Osteocyte (in vitro differentiated cells): ENCODE data around the gene EDAR. TPM values are rescaled to one million over a fixed set of nuclear protein-coding genes. Genes with fewer than 3 reads are reported as not detected.

Experiments used
- DNase-seq: peaks from one replicate; pipeline ENCODE4 v3.0.0; 2021; ENCODE audit warnings: mixed read lengths; ENCODE audit not compliant: unreplicated experiment; ENCODE audit errors: extremely low spot score
- H3K27ac Mint-ChIP-seq: one replicate; pipeline ENCODE4 v1.8.0; 2021; ENCODE audit warnings: mild to moderate bottlenecking, mixed read lengths; ENCODE audit not compliant: unreplicated experiment
- H3K27me3 Mint-ChIP-seq: one replicate; pipeline ENCODE4 v1.8.0; 2021; ENCODE audit warnings: mixed read lengths; ENCODE audit not compliant: unreplicated experiment
- H3K36me3 Mint-ChIP-seq: one replicate; pipeline ENCODE4 v1.8.0; 2021; ENCODE audit warnings: mixed read lengths; ENCODE audit not compliant: unreplicated experiment
- H3K4me1 Mint-ChIP-seq: one replicate; pipeline ENCODE4 v1.8.0; 2021; ENCODE audit warnings: mixed read lengths; ENCODE audit not compliant: unreplicated experiment
- H3K4me3 Mint-ChIP-seq: one replicate; pipeline ENCODE4 v1.8.0; 2021; ENCODE audit warnings: mild to moderate bottlenecking, moderate library complexity, mixed read lengths; ENCODE audit not compliant: unreplicated experiment
- H3K9me3 Mint-ChIP-seq: one replicate; pipeline ENCODE4 v1.8.0; 2021; ENCODE audit warnings: mixed read lengths; ENCODE audit not compliant: unreplicated experiment
- CTCF ChIP-seq: fragments of 200-600 bp; sonication (generic); IDR thresholded peaks from 2 replicates; pipeline ENCODE4 v1.5.0; 2021; ENCODE audit warnings: antibody characterized with exemption, mild to moderate bottlenecking, moderate library complexity
- total RNA-seq: library from RNA; stranded (reverse); gene quantifications from 2 replicates; pipeline ENCODE4 v1.2.1, GENCODE V29; 2021

EDAR gene
- total RNA-seq, 1 donor from 2014 or later: not detected

- Mint-ChIP-seq H3K36me3 (no peaks in the 10 kb centered on the region), H3K4me1 (no peaks in the 10 kb centered on the region), H3K9me3 (peaks cover under 1% of the 10 kb centered on the region), H3K4me3 (no peak overlapping the region), H3K27me3 (peaks cover 46% of the 10 kb centered on the region), H3K27ac (no peak overlapping the region)
- no peak for TF ChIP-seq CTCF
- DNase-seq: peak; percentile 76
These were observed 82.5 kb downstream of the EDAR start for GRCh38 chr2:108906403-108907077.

GRCh38 chr2:108905906-108906305, 83.1 kb downstream of the EDAR start:
- H3K27me3 Mint-ChIP-seq: peaks cover 46% of the 10 kb centered on the region
- DNase-seq: peak; percentile 76
- no peak overlapping the region for H3K4me3 Mint-ChIP-seq
- no peak for TF ChIP-seq CTCF
- no peaks in the 10 kb centered on the region for H3K4me1 Mint-ChIP-seq
- no peak overlapping the region for H3K27ac Mint-ChIP-seq
- peaks cover 3% of the 10 kb centered on the region for H3K36me3 Mint-ChIP-seq
- H3K9me3 Mint-ChIP-seq: peaks cover 7% of the 10 kb centered on the region

GRCh38 chr2:108905176-108905575, 83.8 kb downstream of the EDAR start:
- no peak for TF ChIP-seq CTCF
- Mint-ChIP-seq H3K27me3 (peaks cover 54% of the 10 kb centered on the region), H3K9me3 (peaks cover 12% of the 10 kb centered on the region), H3K36me3 (peaks cover 3% of the 10 kb centered on the region), H3K4me3 (no peak overlapping the region), H3K4me1 (no peaks in the 10 kb centered on the region), H3K27ac (no peak overlapping the region)
- no peak for DNase-seq

- no peak for DNase-seq
- no peak overlapping the region for H3K4me3 Mint-ChIP-seq
- peaks cover 55% of the 10 kb centered on the region for H3K27me3 Mint-ChIP-seq
- H3K9me3 Mint-ChIP-seq: peaks cover 15% of the 10 kb centered on the region
- H3K4me1 Mint-ChIP-seq: no peaks in the 10 kb centered on the region
- peaks cover 3% of the 10 kb centered on the region for H3K36me3 Mint-ChIP-seq
- TF ChIP-seq CTCF: no peak
- H3K27ac Mint-ChIP-seq: no peak overlapping the region
These were observed 84.3 kb downstream of the EDAR start for GRCh38 chr2:108904680-108905079.

GRCh38 chr2:108898315-108899082, 90.5 kb downstream of the EDAR start:
- TF ChIP-seq CTCF: no peak
- Mint-ChIP-seq H3K27ac (no peak overlapping the region), H3K9me3 (peaks cover 20% of the 10 kb centered on the region), H3K27me3 (peaks cover 36% of the 10 kb centered on the region), H3K4me1 (no peaks in the 10 kb centered on the region), H3K36me3 (peaks cover 3% of the 10 kb centered on the region), H3K4me3 (no peak overlapping the region)
- DNase-seq: no peak
